Tibial artery (tissue), 4 donors: ENCODE data around the gene SAMD9L.

ENCODE experiments used
- DNase-seq, 2 donors: peaks; one replicate each; pipeline ENCODE4 v3.0.0-alpha.2; 2019
- H3K27ac ChIP-seq, 2 donors: fragments of 200-600 bp; sonication (generic) in 1 of 2; 1 replicate in 1 of 2; 2 replicates in 1 of 2; pipeline ENCODE4 v1.5.1; 2018 to 2019; ENCODE audit warnings: mild to moderate bottlenecking in 1 of 2
- H3K27me3 ChIP-seq, 2 donors: fragments of 200-600 bp; sonication (generic) in 1 of 2; one replicate each; pipeline versions ENCODE4 v1.5.1 to v1.6.0; 2016 to 2019
- H3K36me3 ChIP-seq, 3 donors: fragments of 200-600 bp; sonication (generic) in 2 of 3; one replicate each; pipeline ENCODE4 v1.5.1; 2016 to 2019; ENCODE audit warnings: mild to moderate bottlenecking in 2 of 3
- H3K4me1 ChIP-seq, 4 donors: fragments of 200-600 bp; sonication (generic) in 2 of 4; 1 replicate in 3 of 4; 2 replicates in 1 of 4; pipeline ENCODE4 v1.5.1; 2016 to 2019
- H3K4me3 ChIP-seq, 2 donors: fragments of 200-600 bp; sonication (generic) in 1 of 2; 1 replicate in 1 of 2; 2 replicates in 1 of 2; pipeline ENCODE4 v1.5.1; 2018 to 2019; ENCODE audit warnings: mild to moderate bottlenecking in 2 of 2
- H3K9me3 ChIP-seq, 3 donors: fragments of 200-600 bp; sonication (generic) in 1 of 3; one replicate each; pipeline ENCODE4 v1.5.1; 2016 to 2019
- CTCF ChIP-seq, 2 experiments: fragments of 200-600 bp in 1 of 2; fragments of 450-650 bp in 1 of 2; IDR thresholded peaks; one replicate each; pipeline ENCODE4 v1.5.1; 2017 to 2019; ENCODE audit warnings: antibody characterized with exemption in 2 of 2, mild to moderate bottlenecking in 1 of 2, moderate library complexity in 1 of 2
- intact Hi-C: fragments of 100-400 bp; cut with DNase I; formaldehyde crosslinking; loops from one replicate; pipeline ENCODE4 v1.15.0; 2023; ENCODE audit warnings: low total_unique reads

The SAMD9L gene

DNA sequence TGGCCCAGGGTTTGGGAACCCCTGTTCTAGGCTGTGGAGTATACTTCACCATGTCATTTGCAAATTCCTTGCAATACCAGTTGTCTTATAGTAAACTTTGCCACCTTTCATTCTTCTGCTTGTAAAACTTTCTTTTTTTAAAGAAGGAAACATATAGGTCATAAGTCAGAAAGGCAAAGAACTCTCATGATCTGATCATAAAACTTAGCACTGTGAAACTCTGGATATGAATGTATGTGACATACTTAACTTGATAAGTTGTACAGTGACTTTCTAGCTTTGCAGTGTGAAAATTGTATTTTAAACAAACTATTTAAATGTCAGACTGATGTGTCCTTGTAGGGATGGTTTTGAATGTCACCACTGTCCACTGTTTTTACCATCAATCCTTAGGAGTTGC lies 31.0 kb upstream of the SAMD9L start:
- peaks cover 0 to 3% of the 10 kb centered on the region in 2 donors for H3K27me3 ChIP-seq
- H3K36me3 ChIP-seq: no peaks in the 10 kb centered on the region
- no peaks in the 10 kb centered on the region for H3K9me3 ChIP-seq
- H3K4me3 ChIP-seq: no peak overlapping the region
- no peak overlapping the region for H3K27ac ChIP-seq
- no peaks in the 10 kb centered on the region for H3K4me1 ChIP-seq
- no peak for TF ChIP-seq CTCF (IDR thresholded peaks at IDR 0.05)
- intact Hi-C loops: no loop called here
- DNase-seq: no peak

- DNase-seq: no peak
- Histone ChIP-seq H3K27me3 (peaks cover 0 to 3% of the 10 kb centered on the region in 2 donors), H3K27ac (no peak overlapping the region), H3K4me1 (no peaks in the 10 kb centered on the region), H3K36me3 (no peaks in the 10 kb centered on the region), H3K4me3 (no peak overlapping the region), H3K9me3 (no peaks in the 10 kb centered on the region)
- intact Hi-C loops: no loop called here
- TF ChIP-seq CTCF (IDR thresholded peaks at IDR 0.05): no peak
Observed at GRCh38 chr7:93178213-93178612, 30.0 kb upstream of the SAMD9L start.

DNA sequence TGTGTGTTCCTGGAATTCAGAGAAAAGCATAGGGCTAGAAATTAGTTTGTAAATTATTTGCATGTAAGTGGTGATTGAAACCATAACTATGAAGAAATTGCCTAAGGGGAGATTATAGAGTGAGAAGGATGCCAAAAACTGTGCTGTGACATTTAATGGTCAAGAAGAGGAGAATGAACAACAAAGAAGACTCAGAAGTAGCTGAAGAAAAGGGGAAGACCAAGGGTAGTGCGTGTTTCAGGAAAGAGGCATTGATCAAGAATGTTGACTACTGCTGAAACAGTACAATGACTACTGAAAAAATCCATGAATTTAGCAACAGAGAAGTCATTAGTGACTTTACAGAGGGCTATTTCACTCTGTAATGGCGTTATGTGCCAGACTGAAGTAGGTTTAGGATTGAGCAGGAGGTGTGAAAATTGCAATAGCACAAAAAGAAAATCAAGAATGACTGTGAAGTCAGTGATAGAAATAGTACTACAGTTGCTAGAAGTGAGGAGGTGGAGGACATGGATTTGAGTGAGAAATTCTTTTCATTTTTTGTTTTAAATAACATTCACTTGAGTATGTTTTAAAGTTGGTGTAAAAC lies 28.9 kb upstream of the SAMD9L start:
- no peak overlapping the region for H3K27ac ChIP-seq
- no peak for DNase-seq
- no peaks in the 10 kb centered on the region for H3K4me1 ChIP-seq
- no peak overlapping the region for H3K4me3 ChIP-seq
- peaks cover 0 to 3% of the 10 kb centered on the region in 2 donors for H3K27me3 ChIP-seq
- intact Hi-C loops: no loop called here
- no peak for TF ChIP-seq CTCF (IDR thresholded peaks at IDR 0.05)
- no peaks in the 10 kb centered on the region for H3K36me3 ChIP-seq
- peaks cover 0 to 2% (median 0%) of the 10 kb centered on the region in 3 donors for H3K9me3 ChIP-seq

DNA sequence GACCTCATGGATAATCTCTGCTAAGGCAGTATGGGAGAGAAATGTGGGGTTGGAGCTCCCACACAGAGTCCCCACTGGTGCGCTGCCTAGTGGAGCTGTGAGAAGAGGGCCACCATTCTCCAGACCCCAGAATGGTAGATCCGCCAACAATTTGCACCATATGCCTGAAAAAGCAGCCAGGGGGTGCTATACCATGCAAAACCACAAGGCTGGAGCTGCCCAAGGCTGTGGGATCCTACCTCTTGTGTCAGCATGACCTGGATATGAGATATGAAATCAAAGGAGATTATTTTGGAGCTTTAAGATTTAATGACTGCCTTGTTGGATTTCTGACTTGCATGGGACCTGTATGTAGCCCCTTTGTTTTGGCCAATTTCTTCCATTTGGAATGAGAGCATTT lies 27.0 kb upstream of the SAMD9L start:
- no peak for TF ChIP-seq CTCF (IDR thresholded peaks at IDR 0.05)
- Histone ChIP-seq H3K4me1 (no peaks in the 10 kb centered on the region), H3K9me3 (peaks cover 0 to 15% (median 13%) of the 10 kb centered on the region in 3 donors), H3K27me3 (peaks cover 0 to 3% of the 10 kb centered on the region in 2 donors), H3K36me3 (no peaks in the 10 kb centered on the region), H3K4me3 (no peak overlapping the region), H3K27ac (no peak overlapping the region)
- DNase-seq: no peak
- intact Hi-C loops: no loop called here

DNA sequence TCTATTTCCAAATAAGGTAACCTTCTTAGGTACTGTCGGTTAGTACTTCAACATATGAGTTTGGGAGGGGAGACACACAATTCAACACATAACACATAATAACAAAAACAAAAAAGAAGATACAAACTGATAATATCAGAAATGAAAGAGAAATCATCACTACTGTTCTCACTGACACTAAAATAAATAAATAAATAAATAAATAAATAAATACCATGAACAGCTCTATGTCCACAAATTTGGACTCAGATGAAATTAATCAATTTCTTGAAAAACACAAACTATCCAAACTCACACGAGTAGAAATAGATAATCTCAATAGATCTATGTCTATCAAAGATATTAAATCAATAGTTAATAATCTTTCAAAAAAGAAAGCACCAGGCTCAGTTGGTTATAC lies 24.5 kb upstream of the SAMD9L start:
- H3K27me3 ChIP-seq: no peaks in the 10 kb centered on the region
- no peaks in the 10 kb centered on the region for H3K4me1 ChIP-seq
- no peak for DNase-seq
- peaks cover 0 to 15% (median 13%) of the 10 kb centered on the region in 3 donors for H3K9me3 ChIP-seq
- H3K36me3 ChIP-seq: no peaks in the 10 kb centered on the region
- intact Hi-C loops: no loop called here
- no peak for TF ChIP-seq CTCF (IDR thresholded peaks at IDR 0.05)
- H3K27ac ChIP-seq: no peak overlapping the region
- H3K4me3 ChIP-seq: no peak overlapping the region
